ENCODE data around the gene KLF16.

The KLF16 gene

DNA sequence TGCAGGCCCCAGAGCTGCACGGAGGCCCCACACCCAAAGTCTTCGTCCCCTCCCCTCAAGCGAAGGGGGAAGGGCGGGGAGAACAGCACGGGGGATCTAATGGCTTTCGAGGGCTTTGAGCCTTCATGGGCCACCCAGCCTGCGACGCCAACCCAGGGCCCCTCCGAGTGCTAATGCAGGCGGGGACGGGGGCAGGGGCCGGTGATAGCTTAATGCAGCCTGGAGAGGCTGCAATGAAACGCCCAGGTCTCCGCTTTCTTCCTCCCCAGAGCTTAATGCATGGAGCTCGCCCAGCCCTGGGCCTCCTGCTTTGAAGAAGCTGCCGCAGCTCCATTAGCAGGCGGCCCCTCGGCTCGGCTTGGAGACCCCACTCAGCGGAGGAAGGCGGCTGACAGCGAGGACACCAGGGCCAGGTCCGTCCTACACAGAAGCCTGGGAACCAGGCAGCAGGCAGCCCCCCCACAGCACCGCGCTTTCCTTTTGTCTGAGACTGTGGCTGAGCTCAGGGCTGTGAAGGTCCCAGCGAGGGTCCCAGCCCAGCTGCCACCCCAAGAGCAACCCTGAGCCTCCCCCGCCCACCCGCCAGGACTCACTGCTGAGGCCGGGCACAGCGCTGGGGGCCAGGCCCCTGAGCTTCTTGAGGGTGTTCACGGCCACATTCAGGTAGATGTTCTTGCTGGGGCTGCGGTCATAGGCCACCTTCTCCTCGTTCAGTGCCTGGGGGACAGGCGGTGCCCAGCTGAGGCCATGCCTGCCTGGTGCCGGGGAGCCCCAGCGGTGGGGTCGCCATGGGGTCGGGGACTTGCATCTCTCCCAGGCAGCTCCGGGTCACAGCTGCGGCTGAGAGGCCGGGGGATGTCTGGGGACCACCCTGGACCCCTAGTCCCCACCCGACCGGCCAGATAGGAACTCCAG lies 43.8 kb downstream of the KLF16 start:
- no peak for DNase-seq (ENCODE audit: low read depth)

DNA sequence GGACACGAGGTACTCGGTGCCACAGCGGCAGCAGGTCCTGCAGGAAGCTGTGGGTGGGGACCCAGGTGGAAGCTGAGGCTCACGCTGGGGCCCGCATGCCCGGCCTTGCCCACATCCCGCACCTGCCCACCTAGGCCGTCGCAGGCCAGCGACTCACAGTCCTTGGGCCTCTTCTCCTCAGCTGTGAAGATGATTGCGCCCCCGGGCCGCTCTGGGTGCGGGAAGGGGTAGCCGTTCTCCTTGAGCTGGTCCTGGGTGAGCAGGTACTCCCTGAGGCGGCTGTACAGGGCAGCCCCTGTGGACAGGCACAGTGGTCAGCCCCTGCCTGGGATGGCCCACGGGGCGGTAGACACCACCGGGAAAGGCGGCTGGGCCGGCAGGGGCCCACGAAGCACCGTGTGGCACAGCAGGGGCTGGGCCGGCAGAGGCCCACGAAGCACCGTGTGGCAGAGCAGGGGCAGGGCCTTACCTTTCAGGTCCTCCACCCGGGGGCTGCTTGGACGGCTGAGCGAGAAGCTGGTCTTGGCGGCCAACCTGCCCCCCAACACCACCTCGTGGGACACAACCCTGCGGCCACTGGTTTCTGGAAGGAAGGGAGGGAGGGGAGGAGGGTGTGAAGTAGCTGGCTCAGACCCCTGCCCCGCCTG lies 44.7 kb downstream of the KLF16 start:
- DNase-seq (ENCODE audit: low read depth) = no peak

DNA sequence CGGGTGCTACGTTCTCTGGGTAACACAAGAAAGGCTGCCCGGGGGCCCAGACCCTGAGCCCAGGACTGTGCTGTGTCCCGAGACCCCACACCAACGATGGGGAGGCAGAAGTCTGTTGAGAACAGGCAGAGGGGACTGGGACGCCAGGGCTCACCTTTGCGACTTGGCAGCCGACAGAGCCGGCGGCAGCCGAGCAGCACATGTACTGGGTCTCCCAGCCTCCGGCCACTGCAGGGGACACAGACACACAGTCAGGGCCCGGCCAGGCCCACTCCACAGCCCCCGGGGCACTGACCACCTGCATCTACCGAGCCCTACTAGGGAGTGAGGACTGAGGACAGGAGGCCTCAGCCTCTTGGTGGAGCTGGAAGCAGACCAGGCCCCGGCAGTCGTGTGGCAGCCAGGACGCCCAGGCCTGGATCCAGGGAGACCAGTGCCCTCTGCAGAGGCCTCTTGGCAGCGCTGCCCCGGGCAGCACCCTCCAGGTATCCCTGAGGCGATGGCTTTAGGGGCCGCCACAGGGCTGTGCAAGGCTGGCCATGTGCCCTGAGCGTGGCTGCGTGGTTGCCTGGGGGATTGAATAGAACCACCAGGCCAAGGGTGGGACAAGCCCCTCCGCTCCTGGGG lies 45.7 kb downstream of the KLF16 start:
- no peak for DNase-seq (ENCODE audit: low read depth)

DNA sequence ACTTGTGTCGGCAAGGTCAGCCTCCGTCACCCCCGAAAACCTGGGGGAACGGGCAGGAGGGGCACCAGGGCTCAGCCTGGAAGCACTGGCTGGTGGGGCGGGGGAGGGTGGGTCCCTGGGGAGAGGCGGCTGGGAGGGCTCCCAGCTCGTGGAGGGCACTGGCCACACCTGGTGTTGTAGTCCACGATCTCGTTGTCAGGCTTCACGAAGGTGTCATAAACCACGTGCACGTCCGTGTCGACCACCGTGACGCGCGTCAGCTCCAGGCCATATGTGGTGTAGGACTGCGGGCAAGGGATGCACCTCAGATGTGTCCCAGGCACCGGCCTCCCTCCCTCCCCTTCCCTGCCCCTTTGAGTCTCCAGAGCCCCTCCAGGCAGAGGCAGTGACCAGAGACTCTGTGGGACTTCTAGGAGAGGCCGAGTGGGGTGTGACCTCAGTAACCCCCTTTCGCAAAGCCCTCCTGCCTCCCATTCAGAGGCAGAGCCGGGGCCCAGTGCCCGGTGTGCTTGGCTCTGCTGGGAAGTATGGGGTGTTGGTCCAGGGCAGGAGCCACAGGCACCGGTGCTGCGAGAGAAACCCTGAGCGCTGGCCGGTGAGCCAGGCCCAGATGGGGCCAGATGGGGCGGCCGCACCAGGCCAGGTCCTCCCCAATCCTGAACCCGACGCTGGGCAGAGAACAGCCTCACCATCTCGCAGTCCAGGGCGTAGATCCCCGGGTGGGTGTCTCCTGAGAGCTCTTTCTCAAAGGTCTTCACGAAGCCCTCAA lies 46.7 kb downstream of the KLF16 start:
- no peak for DNase-seq (ENCODE audit: low read depth)

DNA sequence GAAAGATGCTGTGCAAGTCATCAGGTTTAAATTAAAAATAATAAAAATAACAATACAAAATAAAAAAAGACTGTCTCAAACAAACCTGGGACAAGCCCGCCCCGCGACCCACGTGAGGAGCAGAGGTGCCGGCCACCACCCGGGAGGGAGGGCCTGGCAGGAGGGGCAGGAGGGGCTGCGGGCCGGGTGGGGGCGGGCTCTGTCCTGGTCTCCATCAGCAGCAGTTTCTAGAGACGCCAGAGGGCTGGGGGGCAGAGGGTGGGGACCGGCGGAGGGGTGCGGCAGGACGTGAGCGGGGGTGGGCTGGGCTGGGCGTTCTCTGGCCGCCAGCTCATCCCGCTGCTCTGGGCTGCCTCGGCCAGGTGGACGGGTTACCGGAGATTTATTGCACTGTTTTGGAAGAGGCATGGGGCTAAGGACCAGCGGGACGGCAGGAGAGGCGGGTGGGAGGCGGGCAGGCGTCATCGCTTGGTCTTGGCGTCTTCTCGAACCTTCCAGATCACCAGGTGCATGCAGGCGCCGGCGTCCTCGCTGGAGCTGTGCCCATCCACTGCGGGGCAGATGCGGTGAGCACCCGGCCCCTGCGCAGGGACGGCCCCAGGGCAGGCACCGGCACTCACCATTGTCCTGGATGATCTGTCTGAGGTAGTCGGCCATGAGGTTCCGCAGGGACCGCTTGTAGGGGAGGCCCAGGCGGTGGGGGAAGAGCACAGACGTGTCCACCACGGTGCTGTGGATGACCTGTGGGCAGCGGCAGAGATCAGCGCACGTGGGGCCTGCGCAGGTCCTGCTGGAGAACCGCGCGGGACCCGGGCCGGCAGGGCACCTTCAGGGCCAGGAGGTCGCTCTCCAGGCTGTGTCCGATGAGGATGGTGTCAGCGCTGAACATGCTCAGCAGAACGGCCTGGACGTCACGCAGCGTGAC lies 47.5 kb downstream of the KLF16 start:
- no peak for DNase-seq (ENCODE audit: low read depth)

DNA sequence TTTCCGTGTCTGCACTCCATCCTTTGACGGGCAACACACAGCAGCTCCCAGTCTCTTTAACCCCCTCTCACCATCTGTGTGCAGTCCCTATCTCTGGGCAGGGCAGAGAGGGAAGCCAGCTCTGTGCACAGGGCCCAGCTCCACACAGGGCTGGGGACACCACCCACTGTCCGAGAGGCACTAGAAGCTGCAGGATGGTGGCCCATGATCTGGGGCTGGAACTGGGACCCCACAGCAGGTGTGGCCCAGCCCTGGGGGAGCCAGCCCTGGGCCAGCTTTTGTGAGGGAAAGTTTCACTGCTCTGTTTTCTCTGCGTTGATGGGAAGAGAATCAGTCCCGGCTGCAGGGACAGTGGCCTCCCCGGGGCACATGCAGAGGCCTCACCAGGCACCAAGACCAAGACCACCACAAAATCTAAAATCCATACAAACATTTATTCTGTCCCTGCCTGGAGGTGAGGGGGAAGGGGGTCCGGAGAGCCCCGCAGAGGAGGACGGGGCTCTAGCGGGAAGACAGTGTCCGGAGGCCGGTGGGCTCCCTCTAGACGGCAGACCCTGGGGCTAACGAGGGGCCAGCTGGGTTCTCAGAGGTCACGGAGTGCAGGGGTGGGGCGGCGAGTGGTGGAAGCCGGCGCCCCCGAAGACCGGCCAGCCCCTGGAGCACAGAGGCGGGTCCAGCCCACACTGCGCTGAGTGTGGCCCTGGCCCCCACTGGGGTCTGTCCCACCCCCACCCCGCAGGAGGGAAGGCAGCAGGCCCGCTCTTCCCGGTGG lies 48.4 kb downstream of the KLF16 start:
- no peak for DNase-seq (ENCODE audit: low read depth)

DNA sequence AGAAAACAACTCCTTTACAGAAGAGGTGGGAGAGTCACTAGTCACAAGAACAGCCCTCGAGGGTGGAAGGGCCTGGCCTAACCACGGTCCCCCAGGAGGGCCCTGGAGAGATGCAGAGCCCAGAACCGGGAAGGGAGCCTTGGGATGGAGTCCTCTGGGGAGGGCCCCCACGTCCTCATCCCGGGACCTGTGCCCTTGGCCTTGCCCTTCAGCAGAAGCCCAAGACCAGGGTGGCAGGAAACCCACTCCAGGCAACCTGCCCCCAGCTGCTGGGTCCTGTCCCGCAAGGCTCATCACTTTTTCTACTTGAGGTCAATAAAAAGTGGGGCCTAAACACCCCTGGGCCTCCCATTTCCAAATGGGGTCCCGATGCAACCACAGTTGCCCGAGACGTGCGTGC lies 49.0 kb downstream of the KLF16 start:
- DNase-seq (ENCODE audit: low read depth) = no peak

DNA sequence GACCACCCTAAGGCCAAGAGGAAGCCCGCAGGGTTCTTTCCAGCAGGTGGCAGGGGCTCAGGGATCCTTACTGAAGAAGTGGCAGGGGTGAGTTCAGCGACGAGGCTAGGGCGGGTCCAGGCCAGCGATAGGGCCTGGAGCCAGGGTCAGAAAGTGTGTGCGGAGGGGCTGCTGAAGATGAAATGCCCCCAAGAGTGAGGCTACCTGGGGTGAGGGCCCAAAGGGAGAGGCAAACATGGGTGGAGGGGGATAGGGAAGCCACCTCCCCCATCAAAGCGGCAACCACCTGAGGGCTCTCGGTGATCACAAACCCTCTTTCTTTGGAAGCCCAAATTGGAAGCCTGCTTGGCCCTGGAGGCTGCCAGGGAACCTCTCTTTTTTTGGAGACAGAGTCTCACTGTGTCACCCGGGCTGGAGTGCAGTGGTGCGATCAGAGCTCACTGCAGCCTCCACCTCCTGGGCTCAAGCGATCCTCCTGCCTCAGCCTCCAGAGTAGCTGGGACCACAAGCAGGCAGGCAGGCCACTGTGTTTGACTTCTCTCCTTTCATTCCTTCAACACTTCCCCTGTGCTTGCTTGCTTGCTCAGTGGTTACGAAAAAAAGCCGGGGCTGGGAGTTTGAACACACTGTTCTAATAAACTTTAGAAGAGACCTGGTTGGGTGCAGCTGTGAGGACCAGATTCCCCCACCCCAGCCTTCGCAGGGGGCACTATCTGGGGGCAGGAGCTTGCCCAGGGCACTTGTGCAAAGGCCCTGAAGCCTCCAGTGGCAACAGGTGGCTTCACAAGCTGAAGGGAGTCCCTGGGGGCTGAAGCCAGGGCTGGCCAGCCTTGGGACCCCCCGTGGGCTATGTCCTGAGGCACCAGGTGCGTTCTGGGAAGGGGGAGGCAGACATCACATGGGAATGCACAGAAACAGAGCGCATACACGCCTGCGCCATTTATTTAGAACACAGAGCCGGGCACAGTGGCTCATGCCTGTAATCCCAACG lies 49.9 kb downstream of the KLF16 start:
- DNase-seq (ENCODE audit: low read depth) = no peak

DNA sequence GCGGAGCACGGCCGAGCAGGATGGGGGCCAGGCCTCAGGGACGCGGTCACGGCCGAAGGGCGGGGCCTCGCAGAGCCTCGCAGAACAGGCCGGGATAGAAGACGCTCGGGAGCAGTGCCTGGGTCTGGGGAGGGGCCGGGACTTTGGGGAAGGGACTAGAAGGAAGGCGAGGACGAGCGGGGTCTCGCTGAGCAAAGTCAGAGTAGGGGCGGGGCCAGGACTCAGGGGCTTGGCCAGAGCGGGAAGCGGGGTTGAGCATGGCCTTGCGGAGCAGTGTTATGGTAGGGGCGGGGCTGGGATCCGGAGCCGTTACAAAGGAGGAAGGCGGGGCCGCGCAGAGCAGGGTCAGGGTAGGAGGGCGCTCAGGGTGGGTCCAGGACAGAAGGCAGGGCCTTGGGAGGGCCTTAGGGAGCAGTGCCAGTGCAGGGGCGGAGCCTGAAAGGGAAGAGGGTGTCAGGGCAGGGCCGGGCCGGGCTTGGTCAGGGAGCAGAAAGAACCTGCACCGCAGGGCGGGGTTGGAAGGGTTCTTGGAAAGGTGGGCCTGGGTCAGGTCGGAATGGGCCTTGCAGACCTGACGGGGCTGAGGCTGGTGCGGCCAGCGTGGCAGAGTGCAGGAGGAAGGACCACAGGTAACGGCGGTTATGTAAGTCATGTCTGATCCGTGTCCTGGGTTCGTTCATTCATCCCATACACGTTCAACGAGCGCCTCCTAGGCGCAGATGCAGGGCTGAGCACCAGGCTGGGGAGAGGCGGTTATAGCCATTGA lies 50.8 kb downstream of the KLF16 start:
- peak; percentile 64 for DNase-seq (ENCODE audit: low read depth)

DNA sequence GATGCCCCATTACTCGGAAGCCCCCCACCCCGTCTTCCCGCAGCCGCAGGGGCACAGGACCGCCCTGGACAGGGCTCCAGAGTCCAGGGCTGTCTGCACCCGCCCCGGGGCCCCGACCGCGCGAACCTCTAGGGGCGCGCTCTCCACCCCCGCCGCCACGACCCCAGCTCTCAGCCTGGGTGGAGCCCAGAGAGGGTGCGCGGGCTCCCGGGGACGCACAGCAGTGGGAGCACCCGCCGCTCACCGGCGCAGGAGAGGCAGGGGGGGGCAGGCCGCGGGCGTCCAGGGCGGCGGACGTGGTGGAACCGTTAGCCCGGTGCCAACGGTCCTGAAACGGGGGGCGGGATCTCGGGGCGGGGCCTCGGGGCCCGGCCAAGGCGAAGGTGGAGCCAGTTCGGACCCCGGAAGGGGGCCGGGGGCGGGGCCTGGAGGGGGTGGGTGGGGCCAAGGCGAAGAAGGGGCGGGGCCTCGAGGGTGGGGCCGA lies 51.4 kb downstream of the KLF16 start, which contains the start of gene ATP8B3:
ATP8B3 (minus strand) TSS at position 335 of the 484 bp plus-strand sequence. CDS start 540 bp downstream, outside the sequence.
- DNase-seq (ENCODE audit: low read depth) = peak; percentile 59

DNA sequence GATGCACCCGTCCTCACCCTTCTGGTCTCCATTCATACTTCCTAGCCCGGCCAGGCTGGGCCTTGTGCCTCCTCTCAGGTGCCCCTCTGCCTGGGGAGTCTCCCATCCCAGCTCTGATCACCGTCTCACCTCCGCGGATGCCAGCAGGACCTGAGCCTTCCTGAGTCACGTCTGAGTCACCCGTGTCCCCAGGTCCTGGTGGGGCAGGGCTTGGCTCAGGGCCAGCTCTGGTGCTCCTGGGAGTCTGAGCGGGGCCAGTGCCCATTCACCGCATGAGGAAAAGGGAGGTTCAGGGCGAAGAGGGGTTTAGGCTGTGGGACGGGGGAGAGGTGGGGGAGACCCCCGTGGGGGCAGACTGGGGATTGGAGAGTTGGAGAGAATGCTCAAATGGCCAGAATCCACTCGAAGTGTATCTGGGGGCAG lies 51.9 kb downstream of the KLF16 start:
- peak; percentile 17 for DNase-seq (ENCODE audit: low read depth)

DNA sequence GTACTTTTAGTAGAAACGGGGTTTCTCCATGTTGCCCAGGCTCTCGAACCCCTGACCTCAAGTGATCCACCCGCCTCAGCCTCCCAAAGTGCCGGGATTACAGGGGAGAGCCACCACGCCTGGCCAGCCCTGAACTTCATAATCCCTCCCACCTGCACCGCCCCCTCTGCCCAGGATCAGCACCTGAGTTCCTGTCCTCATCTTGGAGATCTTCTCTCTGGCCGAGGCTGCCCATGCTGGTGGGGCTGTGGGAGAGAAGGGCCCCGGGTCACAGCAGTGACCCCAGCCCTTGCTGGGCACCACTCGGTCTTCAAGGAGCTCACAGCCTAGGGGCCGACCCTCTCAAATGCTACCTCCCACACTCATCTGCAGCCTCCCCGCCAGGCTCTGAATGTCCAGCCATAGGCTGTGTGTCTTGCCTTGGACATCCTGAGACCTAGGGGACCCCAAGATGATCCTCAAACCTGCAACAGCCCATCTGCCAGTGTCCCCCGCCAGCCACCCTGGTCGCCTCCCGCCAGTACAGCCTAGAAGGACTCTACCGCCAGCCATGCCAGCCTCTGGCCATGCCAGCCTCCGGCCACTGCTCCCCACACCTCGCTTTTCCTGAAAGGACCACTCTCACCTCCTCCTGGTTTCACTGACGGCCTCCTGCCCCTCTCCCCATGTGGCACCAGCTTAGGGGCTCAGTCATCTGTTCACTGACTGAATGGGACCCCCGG lies 52.8 kb downstream of the KLF16 start:
- no peak for DNase-seq (ENCODE audit: low read depth)

DNA sequence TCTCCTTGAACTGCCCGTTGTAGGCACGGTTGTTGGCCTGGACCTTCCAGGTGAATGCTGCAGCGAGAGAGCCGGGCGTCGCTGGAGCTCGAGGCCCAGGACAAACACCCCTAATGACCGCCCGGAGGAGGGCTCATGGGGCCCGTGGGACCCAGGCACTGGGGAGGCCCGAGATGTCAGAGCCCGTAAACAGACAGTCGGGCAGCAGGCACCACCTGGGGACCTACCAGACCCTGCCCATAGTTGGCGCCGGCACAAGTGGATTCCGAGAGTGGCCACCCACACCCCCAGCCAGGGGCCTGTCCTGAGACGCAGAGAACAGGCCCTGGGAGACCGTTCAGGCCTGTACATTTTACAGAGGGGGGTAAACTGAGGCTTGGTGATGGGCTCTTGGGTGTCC lies 53.7 kb downstream of the KLF16 start:
- DNase-seq (ENCODE audit: low read depth) = no peak

DNA sequence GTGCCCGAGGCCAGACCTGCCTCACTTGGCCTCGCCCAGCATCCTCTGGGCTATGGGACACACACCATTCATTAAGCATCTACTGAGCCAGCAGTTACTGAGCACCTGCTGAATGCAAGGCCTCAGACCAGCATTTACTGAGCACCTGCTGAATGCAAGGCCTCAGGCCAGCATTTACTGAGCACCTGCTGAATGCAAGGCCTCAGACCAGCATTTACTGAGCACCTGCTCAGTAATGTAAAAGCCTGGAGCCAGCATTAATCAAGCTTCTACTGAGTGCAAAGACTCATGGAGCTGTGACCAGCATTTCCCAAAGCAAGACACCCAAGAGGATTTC lies 55.0 kb downstream of the KLF16 start:
- DNase-seq (ENCODE audit: low read depth) = no peak

DNA sequence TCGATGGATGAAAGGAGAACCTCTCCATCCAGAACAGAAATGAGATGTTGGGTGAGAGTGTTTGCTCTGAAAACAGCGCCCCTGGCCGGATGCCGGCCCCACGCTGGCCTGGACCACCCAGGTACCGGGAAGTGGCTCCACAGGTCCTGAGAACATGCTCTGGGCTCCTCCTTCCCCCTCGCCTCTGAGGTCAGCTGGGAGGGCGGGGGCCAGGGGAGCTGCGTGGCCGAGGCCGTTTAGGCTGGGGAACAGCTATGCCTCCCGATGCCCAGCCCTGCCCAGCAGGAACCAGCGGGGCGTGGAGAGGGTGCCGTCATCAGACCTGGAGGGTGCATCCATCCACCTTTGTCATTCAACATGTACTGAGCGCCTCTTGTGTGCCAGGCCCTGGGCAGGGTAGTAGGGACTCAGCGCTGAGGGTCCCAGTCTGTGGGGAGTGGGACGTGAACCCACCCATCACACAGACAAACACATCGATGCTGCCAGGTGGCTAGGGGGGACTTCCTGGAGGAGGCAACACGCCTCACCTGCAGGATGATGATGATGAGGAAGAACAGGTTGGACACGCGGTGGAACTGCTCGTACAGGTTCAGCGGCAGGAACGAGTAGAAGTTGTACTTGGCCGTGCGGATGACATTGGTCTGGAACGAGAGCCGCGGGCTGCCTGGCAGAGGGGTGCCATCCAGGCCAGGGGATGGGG lies 55.5 kb downstream of the KLF16 start:
- DNase-seq (ENCODE audit: low read depth) = no peak

DNA sequence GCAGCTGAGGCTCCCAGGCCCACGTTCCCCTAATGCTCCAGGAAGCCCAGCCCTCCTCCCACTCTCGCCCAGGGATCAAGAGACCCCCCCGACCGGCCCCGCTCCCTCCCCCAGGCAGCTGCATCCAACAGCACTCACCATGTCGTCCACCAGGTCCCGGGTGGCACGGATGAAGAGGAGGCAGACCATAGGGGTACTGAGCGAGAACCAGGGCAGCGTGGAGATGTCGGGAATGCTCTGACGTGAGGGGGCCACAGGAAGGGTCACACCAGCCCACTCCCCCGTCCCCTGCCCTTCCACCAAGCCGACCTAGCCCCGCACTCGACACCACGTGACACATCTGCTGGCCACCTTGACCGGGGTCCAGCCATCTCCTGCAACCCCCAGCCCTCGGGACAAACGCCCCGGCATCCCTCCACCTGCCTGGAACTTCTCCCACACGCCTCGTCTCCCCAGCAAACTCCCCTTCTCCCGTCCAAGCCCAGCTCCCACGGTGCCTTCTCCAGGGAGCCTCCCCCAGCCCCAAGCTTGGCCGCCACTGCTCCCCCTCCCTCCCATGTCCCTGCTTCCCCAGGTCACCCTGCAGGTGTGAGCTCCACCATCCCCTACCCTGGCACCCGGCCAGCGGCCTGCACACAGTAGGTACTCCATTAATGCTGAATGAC lies 56.2 kb downstream of the KLF16 start:
- DNase-seq (ENCODE audit: low read depth) = no peak
